ENCODE measurements around the gene FAM13A. TPM values are rescaled to one million over a fixed set of nuclear protein-coding genes. Genes with fewer than 3 reads are reported as not detected.

FAM13A gene
- total and polyA plus RNA-seq, 7 donors = 3.8 to 76.0 (median 15.2) TPM

- no peaks in the 10 kb centered on the region for H3K36me3 ChIP-seq (ENCODE audit: insufficient read depth in 1 of 2, low read depth in 1 of 2)
- intact Hi-C loops (cut with DNase I) = no loop called here
- no peaks in the 10 kb centered on the region for H3K9me3 ChIP-seq
- no peaks in the 10 kb centered on the region for H3K27me3 ChIP-seq (ENCODE audit: insufficient read depth in 3 of 3, low read length in 2 of 3)
- H3K27ac ChIP-seq = no peak overlapping the region
- H3K4me3 ChIP-seq = no peak overlapping the region
- ATAC-seq (no peak), DNase-seq (no peak)
- H3K4me1 ChIP-seq = no peaks in the 10 kb centered on the region
- 94 to 98% (median 96%) methylated on average over 3 of the region's 3 CpGs for WGBS, 3 donors
- TF ChIP-seq CTCF (IDR thresholded peaks at IDR 0.05) = no peak
These were observed 101.2 kb downstream of the FAM13A start for GRCh38 chr4:88955580-88956380.

- ATAC-seq (no peak), DNase-seq (no peak)
- intact Hi-C loops (cut with DNase I) = no loop called here
- no peaks in the 10 kb centered on the region for H3K36me3 ChIP-seq (ENCODE audit: insufficient read depth in 1 of 2, low read depth in 1 of 2)
- no peaks in the 10 kb centered on the region for H3K9me3 ChIP-seq
- TF ChIP-seq CTCF (IDR thresholded peaks at IDR 0.05) = no peak
- no peak overlapping the region for H3K27ac ChIP-seq
- no peak overlapping the region for H3K4me3 ChIP-seq
- WGBS, 3 donors = 95 to 100% (median 98%) methylated on average over 2 of the region's 2 CpGs
- no peaks in the 10 kb centered on the region for H3K4me1 ChIP-seq
- H3K27me3 ChIP-seq (ENCODE audit: insufficient read depth in 3 of 3, low read length in 2 of 3) = no peaks in the 10 kb centered on the region
These were observed 103.6 kb downstream of the FAM13A start for GRCh38 chr4:88953400-88953799.

GRCh38 chr4:88952081-88952480 is 104.9 kb downstream of the FAM13A start:
- DNase-seq (no peak), ATAC-seq (no peak)
- H3K27me3 ChIP-seq (ENCODE audit: insufficient read depth in 3 of 3, low read length in 2 of 3) = no peaks in the 10 kb centered on the region
- intact Hi-C loops (cut with DNase I) = no loop called here
- no peaks in the 10 kb centered on the region for H3K9me3 ChIP-seq
- no peak for TF ChIP-seq CTCF (IDR thresholded peaks at IDR 0.05)
- no peaks in the 10 kb centered on the region for H3K4me1 ChIP-seq
- H3K4me3 ChIP-seq = no peak overlapping the region
- H3K36me3 ChIP-seq (ENCODE audit: insufficient read depth in 1 of 2, low read depth in 1 of 2) = no peaks in the 10 kb centered on the region
- 46 to 48% (median 46%) methylated on average over 3 of the region's 3 CpGs for WGBS, 3 donors
- H3K27ac ChIP-seq = no peak overlapping the region

GRCh38 chr4:88949605-88950004 is 107.4 kb downstream of the FAM13A start:
- no peak for DNase-seq
- Histone ChIP-seq H3K9me3 (no peaks in the 10 kb centered on the region), H3K4me3 (no peak overlapping the region), H3K27me3 (ENCODE audit: insufficient read depth in 3 of 3, low read length in 2 of 3) (no peaks in the 10 kb centered on the region), H3K4me1 (no peaks in the 10 kb centered on the region), H3K27ac (no peak overlapping the region), H3K36me3 (ENCODE audit: insufficient read depth in 1 of 2, low read depth in 1 of 2) (no peaks in the 10 kb centered on the region)
- WGBS, 3 donors = 86 to 92% (median 89%) methylated on average over 2 of the region's 2 CpGs
- no peak for TF ChIP-seq CTCF (IDR thresholded peaks at IDR 0.05)
- ATAC-seq = no peak
- intact Hi-C loops (cut with DNase I) = no loop called here

GRCh38 chr4:88940506-88940905 is 116.5 kb downstream of the FAM13A start:
- Histone ChIP-seq H3K27ac (no peak overlapping the region), H3K9me3 (no peaks in the 10 kb centered on the region), H3K4me1 (no peaks in the 10 kb centered on the region), H3K36me3 (ENCODE audit: insufficient read depth in 1 of 2, low read depth in 1 of 2) (no peaks in the 10 kb centered on the region), H3K27me3 (ENCODE audit: insufficient read depth in 3 of 3, low read length in 2 of 3) (no peaks in the 10 kb centered on the region), H3K4me3 (no peak overlapping the region)
- 64 to 76% (median 66%) methylated on average over 2 of the region's 2 CpGs for WGBS, 3 donors
- intact Hi-C loops (cut with DNase I) = no loop called here
- DNase-seq = no peak
- ATAC-seq = no peak
- TF ChIP-seq CTCF (IDR thresholded peaks at IDR 0.05) = no peak
